ENCODE results near the gene WDFY2. TPM values are rescaled to one million over a fixed set of nuclear protein-coding genes. Genes with fewer than 3 reads are reported as not detected.
"Not testable (repeated sequence)": the region's sequence is repeated elsewhere in the genome, so short reads cannot be mapped to it uniquely, and the experiment has no call there.

WDFY2 gene
- total RNA-seq, 1 experiment from 2014 or later = 14.1 TPM

- H3K27ac ChIP-seq = no peak overlapping the region
- ChIA-PET CTCF (no interaction called here), POLR2A (ENCODE audit: unreplicated experiment) (interaction anchor here (0.7 kb wide), 2 partner anchors 105 to 241 kb away, joined by 3 read pairs; no protein-coding TSS in a partner anchor)
Measured at GRCh38 chr13:51687947-51688714, 103.9 kb downstream of the WDFY2 start.

DNA sequence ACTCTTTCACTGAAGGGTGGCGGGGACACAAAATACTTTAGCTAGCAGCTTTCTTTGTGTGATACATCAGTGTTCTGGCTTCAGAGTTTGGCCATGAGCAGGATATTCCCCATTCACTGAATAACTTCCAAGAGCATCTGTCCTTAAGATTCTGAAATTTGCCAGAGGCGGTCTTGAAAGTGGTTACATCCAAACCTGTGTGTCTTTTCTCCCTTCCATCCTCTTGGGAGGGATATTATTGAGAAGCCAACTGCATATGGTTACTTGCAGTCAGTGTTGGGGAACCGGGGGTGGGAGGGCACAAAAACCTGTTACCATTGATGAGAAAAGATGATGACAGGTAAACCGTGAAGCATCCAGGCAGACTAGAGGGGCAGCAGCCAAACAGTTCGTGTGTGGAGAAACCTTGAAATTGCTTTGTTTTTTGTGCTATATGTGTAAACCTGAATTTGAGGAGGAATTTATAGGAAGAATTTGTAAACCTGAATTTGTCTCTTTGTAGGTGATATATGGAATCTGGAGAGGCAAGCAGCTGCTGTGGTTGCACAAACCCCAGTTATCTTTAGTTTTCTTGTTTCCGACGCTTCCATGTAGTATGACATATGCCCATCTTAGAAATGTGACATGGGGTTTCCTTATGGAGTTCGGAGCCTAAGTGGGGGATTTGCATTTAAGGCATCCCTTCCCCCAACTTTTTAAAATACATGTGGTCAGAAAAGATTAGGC, 104.8 kb downstream of the WDFY2 start:
- Histone ChIP-seq H2AFZ (no peak overlapping the region), H3K4me3 (no peak overlapping the region), H3K79me2 (ENCODE audit: low read depth) (no peaks in the 10 kb centered on the region), H3K27ac (no peak overlapping the region), H3K4me2 (no peak overlapping the region), H4K20me1 (ENCODE audit: insufficient read depth) (no peaks in the 10 kb centered on the region), H3K36me3 (ENCODE audit: low read depth) (no peaks in the 10 kb centered on the region), H3K9me3 (ENCODE audit: insufficient read depth, low read depth) (no peaks in the 10 kb centered on the region), H3K4me1 (replicated peaks; ENCODE audit: insufficient read depth) (no peaks in the 10 kb centered on the region; the same call in 1 of the 2 replicates), H3K9me2 (ENCODE audit: insufficient read depth) (no peaks in the 10 kb centered on the region), H3F3A (ENCODE audit: insufficient read depth, low read depth) (no peaks in the 10 kb centered on the region; the same call in 1 of the 2 replicates), H3K27me3 (ENCODE audit: insufficient read depth, low read depth) (no peaks in the 10 kb centered on the region)
- TF ChIP-seq CTCF (conservative IDR thresholded peaks at IDR 0.05) (no peak), EZH2 (IDR thresholded peaks at IDR 0.05; ENCODE audit: low read depth) (no peak)
- intact Hi-C loops (cut with micrococcal nuclease; ENCODE audit: unreplicated experiment) = loop anchor here (5.0 kb wide), 1 partner anchor 43 kb away; no protein-coding TSS in a partner anchor
- ChIA-PET CTCF (no interaction called here), POLR2A (ENCODE audit: unreplicated experiment) (interaction anchor here (0.7 kb wide), 1 partner anchor 240 kb away, joined by 3 read pairs; no protein-coding TSS in a partner anchor)
- BruUV-seq (replicated peaks) = no TSS peak
- DNase-seq = no peak

More at GRCh38 chr13:51687947-51688714, 103.9 kb downstream of the WDFY2 start:
- intact Hi-C loops (cut with micrococcal nuclease; ENCODE audit: unreplicated experiment) = loop anchor here (5.0 kb wide), 1 partner anchor 44 kb away; no protein-coding TSS in a partner anchor
- Histone ChIP-seq H3K4me2 (no peak overlapping the region), H3K9me2 (ENCODE audit: insufficient read depth) (no peaks in the 10 kb centered on the region), H3K4me3 (no peak overlapping the region), H3K79me2 (ENCODE audit: low read depth) (no peaks in the 10 kb centered on the region), H3K9me3 (ENCODE audit: insufficient read depth, low read depth) (no peaks in the 10 kb centered on the region), H3K27me3 (ENCODE audit: insufficient read depth, low read depth) (no peaks in the 10 kb centered on the region), H3F3A (ENCODE audit: insufficient read depth, low read depth) (no peaks in the 10 kb centered on the region; the same call in 1 of the 2 replicates), H2AFZ (no peak overlapping the region), H3K4me1 (replicated peaks; ENCODE audit: insufficient read depth) (no peaks in the 10 kb centered on the region; the same call in 1 of the 2 replicates), H3K36me3 (ENCODE audit: low read depth) (no peaks in the 10 kb centered on the region), H4K20me1 (ENCODE audit: insufficient read depth) (no peaks in the 10 kb centered on the region)
- TF ChIP-seq CTCF (conservative IDR thresholded peaks at IDR 0.05) (no peak), EZH2 (IDR thresholded peaks at IDR 0.05; ENCODE audit: low read depth) (no peak)
- no peak for DNase-seq
- BruUV-seq (replicated peaks) = no TSS peak

- Histone ChIP-seq H3K27me3 (ENCODE audit: insufficient read depth, low read depth) (no peaks in the 10 kb centered on the region), H3K79me2 (ENCODE audit: low read depth) (no peaks in the 10 kb centered on the region), H3K4me1 (replicated peaks; ENCODE audit: insufficient read depth) (no peaks in the 10 kb centered on the region; the same call in 1 of the 2 replicates), H3K4me2 (no peak overlapping the region), H3F3A (ENCODE audit: insufficient read depth, low read depth) (no peaks in the 10 kb centered on the region; the same call in 1 of the 2 replicates), H4K20me1 (ENCODE audit: insufficient read depth) (no peaks in the 10 kb centered on the region), H2AFZ (no peak overlapping the region), H3K9me2 (ENCODE audit: insufficient read depth) (no peaks in the 10 kb centered on the region), H3K4me3 (no peak overlapping the region), H3K27ac (no peak overlapping the region), H3K9me3 (ENCODE audit: insufficient read depth, low read depth) (no peaks in the 10 kb centered on the region), H3K36me3 (ENCODE audit: low read depth) (no peaks in the 10 kb centered on the region)
- intact Hi-C loops (cut with micrococcal nuclease; ENCODE audit: unreplicated experiment) = loop anchor here (5.0 kb wide), 1 partner anchor 43 kb away; no protein-coding TSS in a partner anchor
- BruUV-seq (replicated peaks) = no TSS peak
- POLR2A ChIA-PET (ENCODE audit: unreplicated experiment) = no interaction called here
- TF ChIP-seq CTCF (conservative IDR thresholded peaks at IDR 0.05) (no peak), EZH2 (IDR thresholded peaks at IDR 0.05; ENCODE audit: low read depth) (no peak)
- DNase-seq = no peak
- CTCF ChIA-PET = no interaction called here
Measured at GRCh38 chr13:51689663-51689996, 105.4 kb downstream of the WDFY2 start.

GRCh38 chr13:51695677-51696076, 111.4 kb downstream of the WDFY2 start:
- H3K9me3 ChIP-seq (ENCODE audit: insufficient read depth, low read depth); H2AFZ ChIP-seq; intact Hi-C loops (cut with micrococcal nuclease; ENCODE audit: unreplicated experiment); H3F3A ChIP-seq (ENCODE audit: insufficient read depth, low read depth); H3K4me3 ChIP-seq; BruUV-seq (replicated peaks); H3K36me3 ChIP-seq (ENCODE audit: low read depth); H3K27me3 ChIP-seq (ENCODE audit: insufficient read depth, low read depth); H3K4me2 ChIP-seq; H4K20me1 ChIP-seq (ENCODE audit: insufficient read depth); DNase-seq; POLR2A ChIA-PET (ENCODE audit: unreplicated experiment); H3K27ac ChIP-seq; CTCF ChIA-PET; H3K4me1 ChIP-seq (replicated peaks; ENCODE audit: insufficient read depth); H3K79me2 ChIP-seq (ENCODE audit: low read depth); H3K9me2 ChIP-seq (ENCODE audit: insufficient read depth): not testable (repeated sequence)

All from PC-9 (cell line).